ENCODE measurements around the gene SLC25A21.

DNA sequence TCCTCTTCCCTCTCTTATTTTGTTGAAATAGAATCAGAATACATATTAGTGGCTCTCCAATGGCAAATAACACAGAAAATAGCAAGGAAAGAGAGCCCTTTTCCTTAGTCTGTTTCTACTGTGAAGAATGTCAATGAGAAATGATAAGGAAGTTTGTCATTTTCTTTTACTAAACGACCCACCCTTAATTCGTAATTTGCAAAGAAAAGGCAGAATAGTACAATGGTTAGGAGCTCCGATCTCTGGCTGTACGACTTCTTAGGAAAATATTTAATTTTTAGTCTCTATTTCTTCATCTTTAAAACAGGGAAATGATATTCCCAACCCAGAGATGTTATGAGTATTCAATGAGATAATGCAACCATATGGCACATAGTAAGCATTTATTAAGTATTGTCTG lies 504.7 kb downstream of the SLC25A21 start:
- no peak for TF ChIP-seq SP2 (tag by site-specific recombination; IDR thresholded peaks at IDR 0.05)
- no peak for TF ChIP-seq ZNF350 (tag by site-specific recombination; IDR thresholded peaks at IDR 0.05)
- no peak for TF ChIP-seq EGR2 (tag by site-specific recombination; IDR thresholded peaks at IDR 0.05; ENCODE audit: low read depth)
- TF ChIP-seq, protein P1, sequence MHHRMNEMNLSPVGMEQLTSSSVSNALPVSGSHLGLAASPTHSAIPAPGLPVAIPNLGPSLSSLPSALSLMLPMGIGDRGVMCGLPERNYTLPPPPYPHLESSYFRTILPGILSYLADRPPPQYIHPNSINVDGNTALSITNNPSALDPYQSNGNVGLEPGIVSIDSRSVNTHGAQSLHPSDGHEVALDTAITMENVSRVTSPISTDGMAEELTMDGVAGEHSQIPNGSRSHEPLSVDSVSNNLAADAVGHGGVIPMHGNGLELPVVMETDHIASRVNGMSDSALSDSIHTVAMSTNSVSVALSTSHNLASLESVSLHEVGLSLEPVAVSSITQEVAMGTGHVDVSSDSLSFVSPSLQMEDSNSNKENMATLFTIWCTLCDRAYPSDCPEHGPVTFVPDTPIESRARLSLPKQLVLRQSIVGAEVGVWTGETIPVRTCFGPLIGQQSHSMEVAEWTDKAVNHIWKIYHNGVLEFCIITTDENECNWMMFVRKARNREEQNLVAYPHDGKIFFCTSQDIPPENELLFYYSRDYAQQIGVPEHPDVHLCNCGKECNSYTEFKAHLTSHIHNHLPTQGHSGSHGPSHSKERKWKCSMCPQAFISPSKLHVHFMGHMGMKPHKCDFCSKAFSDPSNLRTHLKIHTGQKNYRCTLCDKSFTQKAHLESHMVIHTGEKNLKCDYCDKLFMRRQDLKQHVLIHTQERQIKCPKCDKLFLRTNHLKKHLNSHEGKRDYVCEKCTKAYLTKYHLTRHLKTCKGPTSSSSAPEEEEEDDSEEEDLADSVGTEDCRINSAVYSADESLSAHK (tag by site-specific recombination; IDR thresholded peaks at IDR 0.05) = no peak
- TF ChIP-seq, protein P2, sequence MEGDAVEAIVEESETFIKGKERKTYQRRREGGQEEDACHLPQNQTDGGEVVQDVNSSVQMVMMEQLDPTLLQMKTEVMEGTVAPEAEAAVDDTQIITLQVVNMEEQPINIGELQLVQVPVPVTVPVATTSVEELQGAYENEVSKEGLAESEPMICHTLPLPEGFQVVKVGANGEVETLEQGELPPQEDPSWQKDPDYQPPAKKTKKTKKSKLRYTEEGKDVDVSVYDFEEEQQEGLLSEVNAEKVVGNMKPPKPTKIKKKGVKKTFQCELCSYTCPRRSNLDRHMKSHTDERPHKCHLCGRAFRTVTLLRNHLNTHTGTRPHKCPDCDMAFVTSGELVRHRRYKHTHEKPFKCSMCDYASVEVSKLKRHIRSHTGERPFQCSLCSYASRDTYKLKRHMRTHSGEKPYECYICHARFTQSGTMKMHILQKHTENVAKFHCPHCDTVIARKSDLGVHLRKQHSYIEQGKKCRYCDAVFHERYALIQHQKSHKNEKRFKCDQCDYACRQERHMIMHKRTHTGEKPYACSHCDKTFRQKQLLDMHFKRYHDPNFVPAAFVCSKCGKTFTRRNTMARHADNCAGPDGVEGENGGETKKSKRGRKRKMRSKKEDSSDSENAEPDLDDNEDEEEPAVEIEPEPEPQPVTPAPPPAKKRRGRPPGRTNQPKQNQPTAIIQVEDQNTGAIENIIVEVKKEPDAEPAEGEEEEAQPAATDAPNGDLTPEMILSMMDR (tag by site-specific recombination; IDR thresholded peaks at IDR 0.05) = no peak
- TF ChIP-seq, protein P3, sequence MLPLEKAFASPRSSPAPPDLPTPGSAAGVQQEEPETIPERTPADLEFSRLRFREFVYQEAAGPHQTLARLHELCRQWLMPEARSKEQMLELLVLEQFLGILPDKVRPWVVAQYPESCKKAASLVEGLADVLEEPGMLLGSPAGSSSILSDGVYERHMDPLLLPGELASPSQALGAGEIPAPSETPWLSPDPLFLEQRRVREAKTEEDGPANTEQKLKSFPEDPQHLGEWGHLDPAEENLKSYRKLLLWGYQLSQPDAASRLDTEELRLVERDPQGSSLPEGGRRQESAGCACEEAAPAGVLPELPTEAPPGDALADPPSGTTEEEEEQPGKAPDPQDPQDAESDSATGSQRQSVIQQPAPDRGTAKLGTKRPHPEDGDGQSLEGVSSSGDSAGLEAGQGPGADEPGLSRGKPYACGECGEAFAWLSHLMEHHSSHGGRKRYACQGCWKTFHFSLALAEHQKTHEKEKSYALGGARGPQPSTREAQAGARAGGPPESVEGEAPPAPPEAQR (tag by site-specific recombination; IDR thresholded peaks at IDR 0.05) = no peak
- no peak for TF ChIP-seq ZFHX2 (tag by site-specific recombination; conservative IDR thresholded peaks at IDR 0.05)
- no peak for TF ChIP-seq ZNF23 (tag by site-specific recombination; IDR thresholded peaks at IDR 0.05; ENCODE audit: borderline replicate concordance)
- TF ChIP-seq FEZF1 (tag by site-specific recombination; IDR thresholded peaks at IDR 0.05) = no peak
- no peak for TF ChIP-seq SCRT2 (tag by site-specific recombination; IDR thresholded peaks at IDR 0.05)
- no peak for TF ChIP-seq YY1 (tag by site-specific recombination; IDR thresholded peaks at IDR 0.05)
- TF ChIP-seq, protein P4, sequence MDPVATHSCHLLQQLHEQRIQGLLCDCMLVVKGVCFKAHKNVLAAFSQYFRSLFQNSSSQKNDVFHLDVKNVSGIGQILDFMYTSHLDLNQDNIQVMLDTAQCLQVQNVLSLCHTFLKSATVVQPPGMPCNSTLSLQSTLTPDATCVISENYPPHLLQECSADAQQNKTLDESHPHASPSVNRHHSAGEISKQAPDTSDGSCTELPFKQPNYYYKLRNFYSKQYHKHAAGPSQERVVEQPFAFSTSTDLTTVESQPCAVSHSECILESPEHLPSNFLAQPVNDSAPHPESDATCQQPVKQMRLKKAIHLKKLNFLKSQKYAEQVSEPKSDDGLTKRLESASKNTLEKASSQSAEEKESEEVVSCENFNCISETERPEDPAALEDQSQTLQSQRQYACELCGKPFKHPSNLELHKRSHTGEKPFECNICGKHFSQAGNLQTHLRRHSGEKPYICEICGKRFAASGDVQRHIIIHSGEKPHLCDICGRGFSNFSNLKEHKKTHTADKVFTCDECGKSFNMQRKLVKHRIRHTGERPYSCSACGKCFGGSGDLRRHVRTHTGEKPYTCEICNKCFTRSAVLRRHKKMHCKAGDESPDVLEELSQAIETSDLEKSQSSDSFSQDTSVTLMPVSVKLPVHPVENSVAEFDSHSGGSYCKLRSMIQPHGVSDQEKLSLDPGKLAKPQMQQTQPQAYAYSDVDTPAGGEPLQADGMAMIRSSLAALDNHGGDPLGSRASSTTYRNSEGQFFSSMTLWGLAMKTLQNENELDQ (tag by site-specific recombination; IDR thresholded peaks at IDR 0.05; ENCODE audit: low read depth) = no peak
- no peak for TF ChIP-seq ZNF274 (IDR thresholded peaks at IDR 0.05; ENCODE audit: low read length)
- no peak for TF ChIP-seq ZNF274 (tag by site-specific recombination; IDR thresholded peaks at IDR 0.05; ENCODE audit: borderline replicate concordance)
